Measurements from ENCODE around the gene DUSP10. TPM values are rescaled to one million over a fixed set of nuclear protein-coding genes. Genes with fewer than 3 reads are reported as not detected.

The DUSP10 gene
- total and polyA plus RNA-seq, 4 experiments from 2014 or later, result 3.8 to 9.9 (median 4.3) TPM

DNA sequence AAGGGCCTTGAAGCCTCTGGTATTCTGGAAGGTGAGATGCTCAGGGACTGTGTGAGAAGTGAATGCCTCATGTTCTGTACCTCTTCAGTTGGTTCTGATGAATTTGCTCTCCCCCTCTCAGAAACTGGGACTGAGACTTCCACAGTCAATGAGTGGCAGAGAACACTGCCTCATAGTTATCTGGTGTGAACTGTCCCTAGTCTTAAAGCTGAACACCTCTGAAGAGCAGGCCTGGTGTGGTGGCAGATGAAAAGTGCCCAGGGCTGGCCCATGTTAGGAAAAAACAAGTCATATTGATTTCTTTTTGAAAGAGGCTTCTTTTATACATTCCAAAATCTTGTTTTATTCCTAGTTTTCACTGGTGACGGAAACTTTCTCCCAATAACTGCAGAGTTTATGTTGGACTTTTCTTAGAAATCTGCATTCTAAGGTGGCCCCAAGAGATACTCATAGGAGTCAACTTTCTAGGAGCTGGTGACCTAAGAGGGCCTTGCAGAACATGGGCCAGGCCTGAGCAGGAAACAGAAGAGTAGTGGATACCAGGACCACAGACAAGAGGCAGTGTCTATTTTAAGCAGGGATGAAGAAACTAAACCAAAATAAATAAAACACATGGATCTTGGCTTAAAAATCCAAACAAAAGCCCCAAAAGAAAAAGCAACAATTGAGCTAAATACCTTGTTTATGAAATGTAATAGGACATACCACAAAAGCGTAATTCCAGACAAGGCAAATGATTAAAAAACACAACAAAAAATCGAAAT is 19.5 kb downstream of the DUSP10 start:
- no peaks in the 10 kb centered on the region for H3K27me3 Mint-ChIP-seq
- Histone ChIP-seq H3K4me3 (ENCODE audit: low read length in 2 of 2) (no peak overlapping the region), H3K36me3 (ENCODE audit: insufficient read depth, low read length) (no peaks in the 10 kb centered on the region), H3K9me3 (ENCODE audit: control insufficient read depth in 1 of 2, low read length in 2 of 2) (no peaks in the 10 kb centered on the region), H3K27me3 (ENCODE audit: insufficient read depth, low read length) (no peaks in the 10 kb centered on the region), H3K27ac (ENCODE audit: low read depth, low read length) (no peak overlapping the region), H3K4me1 (ENCODE audit: insufficient read depth, low read length) (peaks cover 36% of the 10 kb centered on the region)
- H3K36me3 Mint-ChIP-seq, result peaks cover 11 to 29% of the 10 kb centered on the region in 2 donors
- ChIA-PET POLR2A (ENCODE audit: partially characterized antibody) (interaction anchor here (1.2 to 4.4 kb wide), 3 partner anchors 10 to 19 kb away, joined by 3 to 23 read pairs (median 7); partner anchors contain the start of gene DUSP10), CTCF (ENCODE audit: partially characterized antibody) (no interaction called here)
- H3K4me3 Mint-ChIP-seq, result no peak overlapping the region
- peak overlapping the region in 2 of 7 donors; percentile 43 to 69 for H3K27ac Mint-ChIP-seq
- no peak for DNase-seq
- H3K4me1 Mint-ChIP-seq, result peaks cover 25 to 48% (median 33%) of the 10 kb centered on the region in 4 donors
- intact Hi-C loops (cut with micrococcal nuclease), result no loop called here
- peaks cover 0 to 12% (median 9%) of the 10 kb centered on the region in 8 donors for H3K9me3 Mint-ChIP-seq

DNA sequence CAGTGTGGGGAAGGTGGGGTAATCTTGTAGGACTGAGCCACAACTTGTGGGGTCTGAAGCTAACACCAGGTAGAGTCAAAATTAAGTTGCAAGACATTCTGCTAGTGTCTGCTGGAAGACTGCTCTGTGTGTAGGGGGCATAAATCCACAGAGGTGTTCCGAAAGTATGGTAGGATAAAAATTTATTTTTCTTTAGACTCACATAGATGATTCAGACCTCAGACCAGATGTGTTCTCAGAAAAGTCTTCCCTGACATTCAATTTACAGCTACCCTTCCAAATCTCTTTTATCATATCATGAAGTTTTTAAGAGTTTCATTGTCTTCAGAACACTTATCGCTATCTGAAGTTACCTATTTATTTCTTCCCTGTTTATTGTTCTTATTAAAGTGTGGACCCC is 21.3 kb downstream of the DUSP10 start:
- H3K4me1 Mint-ChIP-seq, result peaks cover 9 to 43% (median 29%) of the 10 kb centered on the region in 4 donors
- intact Hi-C loops (cut with micrococcal nuclease), result no loop called here

DNA sequence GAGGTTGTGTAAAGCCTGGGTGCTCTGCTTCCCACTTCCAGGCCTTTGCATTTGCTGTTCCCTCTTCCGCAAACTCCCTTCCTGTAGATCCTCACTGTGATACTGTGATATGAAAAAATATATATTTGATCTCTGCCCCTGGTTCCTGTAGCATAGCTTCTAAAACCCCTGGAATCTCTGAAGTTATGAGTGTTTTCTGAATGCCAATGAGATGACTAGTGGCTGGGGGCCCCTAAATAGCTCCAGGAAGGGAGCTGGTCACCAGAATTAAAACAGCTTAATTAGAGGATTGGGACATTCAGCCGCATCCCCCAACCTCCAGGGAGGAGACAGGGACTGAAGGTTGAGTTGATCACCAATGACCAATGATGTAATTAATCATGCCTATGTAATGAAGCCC is 21.9 kb downstream of the DUSP10 start:
- ChIA-PET POLR2A (ENCODE audit: partially characterized antibody) (interaction anchor here (1.8 to 4.4 kb wide), 2 partner anchors 12 to 22 kb away, joined by 4 to 23 read pairs; partner anchors contain the start of gene DUSP10), CTCF (ENCODE audit: partially characterized antibody) (interaction anchor here (0.9 kb wide), 1 partner anchor 23 kb away, joined by 3 read pairs; no protein-coding TSS in a partner anchor)
- H3K27me3 ChIP-seq (ENCODE audit: insufficient read depth, low read length), result no peaks in the 10 kb centered on the region
- peaks cover 16 to 29% of the 10 kb centered on the region in 2 donors for H3K36me3 Mint-ChIP-seq
- H3K4me3 ChIP-seq (ENCODE audit: low read length in 2 of 2), result no peak overlapping the region
- DNase-seq, result no peak
- H3K4me3 Mint-ChIP-seq, result no peak overlapping the region
- peaks cover 11 to 45% (median 32%) of the 10 kb centered on the region in 4 donors for H3K4me1 Mint-ChIP-seq
- intact Hi-C loops (cut with micrococcal nuclease), result no loop called here
- H3K27me3 Mint-ChIP-seq, result no peaks in the 10 kb centered on the region
- no peaks in the 10 kb centered on the region for H3K36me3 ChIP-seq (ENCODE audit: insufficient read depth, low read length)
- no peak overlapping the region for H3K27ac ChIP-seq (ENCODE audit: low read depth, low read length)
- peaks cover 0 to 12% (median 9%) of the 10 kb centered on the region in 8 donors for H3K9me3 Mint-ChIP-seq
- H3K27ac Mint-ChIP-seq, result peak overlapping the region in 2 of 7 donors; percentile 10 to 30
- peaks cover 32% of the 10 kb centered on the region for H3K4me1 ChIP-seq (ENCODE audit: insufficient read depth, low read length)
- no peaks in the 10 kb centered on the region for H3K9me3 ChIP-seq (ENCODE audit: control insufficient read depth in 1 of 2, low read length in 2 of 2)

More for the DNA sequence above, 21.3 kb downstream of the DUSP10 start:
- Mint-ChIP-seq H3K9me3 (peaks cover 0 to 12% (median 9%) of the 10 kb centered on the region in 8 donors), H3K27ac (peak overlapping the region in 1 of 7 donors; percentile 30), H3K36me3 (peaks cover 16 to 29% of the 10 kb centered on the region in 2 donors), H3K4me3 (no peak overlapping the region), H3K27me3 (no peaks in the 10 kb centered on the region)
- Histone ChIP-seq H3K36me3 (ENCODE audit: insufficient read depth, low read length) (no peaks in the 10 kb centered on the region), H3K27ac (ENCODE audit: low read depth, low read length) (no peak overlapping the region), H3K4me1 (ENCODE audit: insufficient read depth, low read length) (peaks cover 32% of the 10 kb centered on the region), H3K4me3 (ENCODE audit: low read length in 2 of 2) (no peak overlapping the region), H3K9me3 (ENCODE audit: control insufficient read depth in 1 of 2, low read length in 2 of 2) (no peaks in the 10 kb centered on the region), H3K27me3 (ENCODE audit: insufficient read depth, low read length) (no peaks in the 10 kb centered on the region)
- ChIA-PET CTCF (ENCODE audit: partially characterized antibody) (interaction anchor here (0.9 to 1.2 kb wide), 2 partner anchors 9 to 23 kb away, joined by 3 read pairs; no protein-coding TSS in a partner anchor), POLR2A (ENCODE audit: partially characterized antibody) (interaction anchor here (1.8 to 4.4 kb wide), 2 partner anchors 12 to 21 kb away, joined by 4 to 23 read pairs; partner anchors contain the start of gene DUSP10)
- no peak for DNase-seq

DNA sequence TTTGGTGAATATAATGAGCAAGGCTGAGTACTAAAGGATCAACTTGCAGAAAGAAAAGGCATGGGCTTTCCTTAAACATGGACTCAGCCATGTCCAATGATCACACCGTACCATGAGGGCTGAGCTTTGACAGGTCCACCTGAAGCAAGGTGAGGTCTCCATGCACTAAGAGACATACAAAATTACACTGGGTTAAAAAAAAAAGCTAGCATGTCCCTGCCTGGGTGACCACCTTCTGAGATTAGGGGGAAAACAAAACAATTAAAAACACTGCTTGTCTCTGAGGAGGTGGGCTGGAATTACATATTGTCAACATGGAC is 22.7 kb downstream of the DUSP10 start:
- Histone ChIP-seq H3K9me3 (ENCODE audit: control insufficient read depth in 1 of 2, low read length in 2 of 2) (no peaks in the 10 kb centered on the region), H3K27me3 (ENCODE audit: insufficient read depth, low read length) (no peaks in the 10 kb centered on the region), H3K36me3 (ENCODE audit: insufficient read depth, low read length) (no peaks in the 10 kb centered on the region), H3K4me1 (ENCODE audit: insufficient read depth, low read length) (peaks cover 33% of the 10 kb centered on the region), H3K27ac (ENCODE audit: low read depth, low read length) (no peak overlapping the region), H3K4me3 (ENCODE audit: low read length in 2 of 2) (no peak overlapping the region)
- Mint-ChIP-seq H3K27ac (no peak overlapping the region), H3K4me3 (no peak overlapping the region), H3K9me3 (peaks cover 0 to 12% (median 9%) of the 10 kb centered on the region in 8 donors), H3K27me3 (no peaks in the 10 kb centered on the region), H3K36me3 (peaks cover 16 to 22% of the 10 kb centered on the region in 2 donors), H3K4me1 (peaks cover 14 to 48% (median 36%) of the 10 kb centered on the region in 4 donors)
- ChIA-PET POLR2A (ENCODE audit: partially characterized antibody) (interaction anchor here (4.4 kb wide), 1 partner anchor 22 kb away, joined by 23 read pairs; the partner anchor contains the start of gene DUSP10), CTCF (ENCODE audit: partially characterized antibody) (interaction anchor here (1.0 kb wide), 1 partner anchor 10 kb away, joined by 3 read pairs; no protein-coding TSS in a partner anchor)
- intact Hi-C loops (cut with micrococcal nuclease), result no loop called here
- no peak for DNase-seq

DNA sequence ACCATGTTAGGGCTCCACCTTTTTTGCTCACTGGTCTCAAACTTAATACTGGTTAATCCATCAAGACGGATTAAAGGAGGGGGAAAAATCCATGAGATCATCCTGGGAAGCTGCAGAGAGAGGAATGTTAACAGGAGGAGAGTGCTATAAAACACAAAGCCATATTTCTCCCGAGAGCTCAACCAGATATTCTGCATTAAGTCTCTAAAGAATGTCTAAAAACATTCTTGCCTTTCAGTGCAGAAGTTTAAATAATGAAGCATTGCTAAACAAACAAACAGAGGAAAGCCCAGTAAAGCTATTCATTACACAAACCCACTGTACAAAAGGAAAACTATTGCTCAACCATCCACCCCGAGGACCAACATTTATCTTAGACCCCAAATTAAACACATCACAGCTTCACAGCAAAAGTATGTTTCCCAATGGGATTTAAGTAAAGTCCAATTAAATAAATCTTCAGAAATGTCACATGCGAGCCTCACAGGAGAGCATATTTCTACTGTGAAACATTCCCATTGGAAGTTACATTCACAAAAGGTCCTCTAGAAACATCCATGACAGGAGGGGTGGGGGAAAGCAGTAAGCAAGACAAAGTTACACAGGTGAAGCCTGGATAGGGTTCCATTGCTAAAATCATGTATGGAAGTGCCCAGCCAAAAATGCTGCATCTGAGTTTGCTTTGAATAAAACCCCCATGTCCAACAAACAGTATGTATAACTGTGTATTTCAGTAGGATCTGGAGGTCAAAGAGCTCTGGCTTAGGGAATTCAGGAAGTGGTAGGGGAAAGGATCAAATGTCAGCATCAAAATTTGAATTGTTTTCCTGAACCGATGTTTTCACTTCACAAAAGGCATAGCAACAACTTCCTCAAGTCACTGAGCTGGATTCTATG is 23.3 kb downstream of the DUSP10 start:
- peak overlapping the region in 1 of 7 donors; percentile 54 for H3K27ac Mint-ChIP-seq
- DNase-seq, result no peak

DNA sequence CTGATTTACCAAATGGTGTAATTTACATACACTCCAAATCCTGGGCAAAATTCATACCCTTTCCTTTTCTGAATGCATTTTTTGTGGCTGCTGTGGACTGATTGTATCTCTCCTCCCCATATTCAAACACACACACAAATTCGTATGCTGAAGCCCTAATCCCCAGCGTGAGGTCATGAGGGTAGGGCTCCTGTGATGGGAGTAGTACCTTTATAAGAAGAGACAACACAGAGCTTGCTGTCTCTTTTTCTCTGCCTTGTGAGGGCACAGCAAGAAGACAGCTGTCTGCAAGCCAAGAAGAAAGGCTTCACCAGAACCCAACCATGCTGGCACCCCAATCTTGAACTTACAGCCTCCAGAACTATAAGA is 24.4 kb downstream of the DUSP10 start:
- Histone ChIP-seq H3K27me3 (ENCODE audit: insufficient read depth, low read length) (no peaks in the 10 kb centered on the region), H3K36me3 (ENCODE audit: insufficient read depth, low read length) (no peaks in the 10 kb centered on the region), H3K27ac (ENCODE audit: low read depth, low read length) (no peak overlapping the region), H3K4me1 (ENCODE audit: insufficient read depth, low read length) (peaks cover 50% of the 10 kb centered on the region), H3K9me3 (ENCODE audit: control insufficient read depth in 1 of 2, low read length in 2 of 2) (no peaks in the 10 kb centered on the region), H3K4me3 (ENCODE audit: low read length in 2 of 2) (no peak overlapping the region)
- Mint-ChIP-seq H3K4me3 (no peak overlapping the region), H3K36me3 (peaks cover 5 to 8% of the 10 kb centered on the region in 2 donors), H3K27me3 (no peaks in the 10 kb centered on the region), H3K9me3 (peaks cover 0 to 1% (median 0%) of the 10 kb centered on the region in 8 donors), H3K27ac (peak overlapping the region in 1 of 7 donors; percentile 87), H3K4me1 (peaks cover 25 to 65% (median 49%) of the 10 kb centered on the region in 4 donors)
- intact Hi-C loops (cut with micrococcal nuclease), result no loop called here
- ChIA-PET CTCF (ENCODE audit: partially characterized antibody) (no interaction called here), POLR2A (ENCODE audit: partially characterized antibody) (interaction anchor here (1.2 to 1.8 kb wide), 2 partner anchors 10 to 24 kb away, joined by 4 to 14 read pairs; partner anchors contain the start of gene DUSP10)
- no peak for DNase-seq

More for the DNA sequence above, 23.3 kb downstream of the DUSP10 start:
- H3K4me1 Mint-ChIP-seq, result peaks cover 18 to 54% (median 40%) of the 10 kb centered on the region in 4 donors
- H3K27me3 Mint-ChIP-seq, result no peaks in the 10 kb centered on the region
- H3K36me3 ChIP-seq (ENCODE audit: insufficient read depth, low read length), result no peaks in the 10 kb centered on the region
- H3K27me3 ChIP-seq (ENCODE audit: insufficient read depth, low read length), result no peaks in the 10 kb centered on the region
- peaks cover 39% of the 10 kb centered on the region for H3K4me1 ChIP-seq (ENCODE audit: insufficient read depth, low read length)
- intact Hi-C loops (cut with micrococcal nuclease), result no loop called here
- POLR2A ChIA-PET (ENCODE audit: partially characterized antibody), result interaction anchor here (1.2 to 4.4 kb wide), 3 partner anchors 9 to 23 kb away, joined by 4 to 23 read pairs (median 14); partner anchors contain the start of gene DUSP10
- CTCF ChIA-PET (ENCODE audit: partially characterized antibody), result interaction anchor here (1.0 kb wide), 1 partner anchor 9 kb away, joined by 3 read pairs; no protein-coding TSS in a partner anchor
- H3K9me3 ChIP-seq (ENCODE audit: control insufficient read depth in 1 of 2, low read length in 2 of 2), result no peaks in the 10 kb centered on the region
- H3K4me3 Mint-ChIP-seq, result no peak overlapping the region
- no peak overlapping the region for H3K4me3 ChIP-seq (ENCODE audit: low read length in 2 of 2)
- H3K27ac ChIP-seq (ENCODE audit: low read depth, low read length), result no peak overlapping the region
- H3K9me3 Mint-ChIP-seq, result peaks cover 0 to 8% (median 4%) of the 10 kb centered on the region in 8 donors
- H3K36me3 Mint-ChIP-seq, result peaks cover 13 to 17% of the 10 kb centered on the region in 2 donors
